SU-DHL-6 (cell line): ENCODE measurements around the gene PREX1.

Experiments
- H2AFZ ChIP-seq: fragments of 200-600 bp; sonication (generic); 2 replicates; pipeline ENCODE4 v1.6.1; 2014; ENCODE audit warnings: low read depth, mild to moderate bottlenecking, moderate library complexity, mixed read lengths, antibody characterized with exemption, low read length; ENCODE audit not compliant: severe bottlenecking
- H3F3A ChIP-seq: fragments of 200-600 bp; shearing (Covaris generic); 2 replicates; pipeline ENCODE4 v1.6.0; 2016; ENCODE audit warnings: antibody characterized with exemption, mild to moderate bottlenecking; ENCODE audit not compliant: insufficient read depth
- H3K27ac ChIP-seq: fragments of 200-600 bp; sonication (generic); 2 replicates; pipeline ENCODE4 v1.5.1; 2016; ENCODE audit warnings: low read depth, mild to moderate bottlenecking, low read length, moderate library complexity, mixed read lengths
- H3K27me3 ChIP-seq: fragments of 200-600 bp; sonication (generic), shearing (Covaris generic); 2 replicates; pipeline ENCODE4 v1.6.0; 2014; ENCODE audit warnings: mild to moderate bottlenecking, low read length
- H3K36me3 ChIP-seq: fragments of 200-600 bp; sonication (generic); 2 replicates; pipeline ENCODE4 v1.6.1; 2014; ENCODE audit warnings: mild to moderate bottlenecking, low read length, mixed read lengths
- H3K4me2 ChIP-seq: fragments of 300-600, 200-600 bp; shearing (Covaris generic), sonication (generic); 2 replicates; pipeline ENCODE4 v1.6.0; 2014; ENCODE audit warnings: low read length, low read depth, mild to moderate bottlenecking; ENCODE audit not compliant: poor library complexity, severe bottlenecking
- H3K4me3 ChIP-seq: fragments of 200-600 bp; sonication (generic); 2 replicates; pipeline ENCODE4 v1.5.1; 2014; ENCODE audit warnings: antibody characterized with exemption, low read length, mild to moderate bottlenecking, mixed read lengths; ENCODE audit not compliant: insufficient read depth, poor library complexity, severe bottlenecking
- H3K79me2 ChIP-seq: fragments of 200-600 bp; sonication (generic); 2 replicates; pipeline ENCODE4 v1.6.1; 2014; ENCODE audit warnings: mild to moderate bottlenecking, low read length, moderate library complexity; ENCODE audit not compliant: insufficient read depth
- H3K9ac ChIP-seq: fragments of 200-600 bp; sonication (generic); 2 replicates; pipeline ENCODE4 v1.7.0; 2014; ENCODE audit warnings: mild to moderate bottlenecking, low read length
- H3K9me2 ChIP-seq: fragments of 200-600 bp; sonication (generic); replicated peaks from 2 replicates; pipeline ENCODE4 v1.6.1; 2014; ENCODE audit warnings: low read length; ENCODE audit not compliant: insufficient read depth
- H3K9me3 ChIP-seq: fragments of 200-600 bp; sonication (generic); 2 replicates; pipeline ENCODE4 v1.6.1; 2014; ENCODE audit warnings: low read length, mixed read lengths; ENCODE audit not compliant: insufficient read depth
- H4K20me1 ChIP-seq: fragments of 200-600 bp; sonication (generic); 2 replicates; pipeline ENCODE4 v1.6.1; 2014; ENCODE audit warnings: low read depth, mild to moderate bottlenecking, antibody characterized with exemption, low read length, moderate library complexity, mixed read lengths
- EZH2phosphoT487 ChIP-seq: fragments of 200-600 bp; sonication (generic), shearing (Covaris generic); conservative IDR thresholded peaks from 2 replicates; pipeline ENCODE4 v1.6.1; 2018; ENCODE audit warnings: mild to moderate bottlenecking, antibody characterized with exemption, low read length, moderate library complexity, mixed read lengths
- TF ChIP-seq, protein P1 (sequence below): fragments of 200-600 bp; sonication (generic); IDR thresholded peaks from one replicate; pipeline ENCODE4 v1.5.1; 2017; ENCODE audit warnings: antibody characterized with exemption, mild to moderate bottlenecking, low read length, moderate library complexity; ENCODE audit not compliant: insufficient read depth, poor library complexity, severe bottlenecking

The PREX1 gene

DNA sequence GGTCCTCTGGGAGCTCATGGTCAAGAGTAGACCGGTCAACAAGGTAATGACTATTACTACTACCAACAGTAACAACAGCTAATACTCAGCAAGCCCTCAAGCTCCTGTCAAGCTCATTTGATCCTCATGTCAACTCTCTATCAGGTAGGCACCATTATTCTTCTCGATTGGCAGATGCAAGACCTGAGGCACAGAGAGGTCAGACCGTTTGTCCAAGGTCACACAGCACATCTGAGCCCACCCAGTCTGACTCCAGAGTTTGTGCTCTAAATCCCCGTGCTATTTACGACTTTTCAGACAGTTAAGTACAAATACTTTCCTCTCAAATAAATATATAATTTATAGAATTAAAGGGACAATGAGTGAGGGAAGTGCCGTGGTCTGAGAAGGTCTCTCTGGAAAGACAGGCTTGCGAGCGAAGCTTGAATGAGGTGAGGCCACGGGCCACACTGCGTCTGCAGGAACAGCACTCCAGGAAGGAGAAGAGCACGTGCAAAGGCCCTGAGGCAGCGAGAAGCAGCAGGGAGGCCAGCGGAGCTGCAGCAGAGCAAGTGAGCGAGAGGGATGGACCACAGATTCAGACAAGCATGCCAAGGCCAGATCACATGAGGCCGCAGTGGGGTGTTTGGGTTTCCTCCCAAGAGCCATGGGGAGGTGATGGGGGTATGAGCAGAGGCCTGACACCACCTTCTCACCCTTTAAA is 117.3 kb downstream of the PREX1 start:
- Histone ChIP-seq H3K27me3 (no peaks in the 10 kb centered on the region), H3K9me3 (no peaks in the 10 kb centered on the region), H3K36me3 (no peaks in the 10 kb centered on the region), H3K27ac (no peak overlapping the region), H3F3A (no peaks in the 10 kb centered on the region), H3K9me2 (no peaks in the 10 kb centered on the region), H2AFZ (no peak overlapping the region), H3K4me2 (no peak overlapping the region), H3K79me2 (no peaks in the 10 kb centered on the region), H3K4me3 (no peak overlapping the region), H3K9ac (no peak overlapping the region), H4K20me1 (no peaks in the 10 kb centered on the region)
- TF ChIP-seq, protein P1, sequence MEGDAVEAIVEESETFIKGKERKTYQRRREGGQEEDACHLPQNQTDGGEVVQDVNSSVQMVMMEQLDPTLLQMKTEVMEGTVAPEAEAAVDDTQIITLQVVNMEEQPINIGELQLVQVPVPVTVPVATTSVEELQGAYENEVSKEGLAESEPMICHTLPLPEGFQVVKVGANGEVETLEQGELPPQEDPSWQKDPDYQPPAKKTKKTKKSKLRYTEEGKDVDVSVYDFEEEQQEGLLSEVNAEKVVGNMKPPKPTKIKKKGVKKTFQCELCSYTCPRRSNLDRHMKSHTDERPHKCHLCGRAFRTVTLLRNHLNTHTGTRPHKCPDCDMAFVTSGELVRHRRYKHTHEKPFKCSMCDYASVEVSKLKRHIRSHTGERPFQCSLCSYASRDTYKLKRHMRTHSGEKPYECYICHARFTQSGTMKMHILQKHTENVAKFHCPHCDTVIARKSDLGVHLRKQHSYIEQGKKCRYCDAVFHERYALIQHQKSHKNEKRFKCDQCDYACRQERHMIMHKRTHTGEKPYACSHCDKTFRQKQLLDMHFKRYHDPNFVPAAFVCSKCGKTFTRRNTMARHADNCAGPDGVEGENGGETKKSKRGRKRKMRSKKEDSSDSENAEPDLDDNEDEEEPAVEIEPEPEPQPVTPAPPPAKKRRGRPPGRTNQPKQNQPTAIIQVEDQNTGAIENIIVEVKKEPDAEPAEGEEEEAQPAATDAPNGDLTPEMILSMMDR = no peak
- TF ChIP-seq EZH2phosphoT487 = no peak

DNA sequence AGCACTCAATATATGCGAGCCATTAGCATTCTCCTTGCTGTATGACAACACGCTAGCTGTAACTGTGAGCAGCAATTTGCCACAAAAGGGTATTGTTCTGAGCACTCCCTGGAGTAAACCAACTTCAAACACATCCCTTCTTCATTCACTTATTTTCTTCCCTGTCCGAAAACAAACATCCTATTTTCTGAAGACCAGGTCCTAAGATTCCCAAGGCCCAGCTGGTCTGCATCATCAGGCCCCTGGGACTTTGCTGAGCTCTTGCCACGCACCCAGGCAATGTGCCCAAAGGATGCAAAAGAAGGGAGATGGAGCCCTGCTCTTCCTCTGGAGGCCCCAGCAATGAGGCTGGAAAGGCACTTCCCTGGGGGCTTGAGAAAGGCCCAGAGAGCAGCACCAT is 118.1 kb downstream of the PREX1 start:
- Histone ChIP-seq H3K36me3 (no peaks in the 10 kb centered on the region), H3F3A (no peaks in the 10 kb centered on the region), H4K20me1 (no peaks in the 10 kb centered on the region), H3K9me3 (no peaks in the 10 kb centered on the region), H3K27ac (no peak overlapping the region), H3K9ac (no peak overlapping the region), H3K27me3 (no peaks in the 10 kb centered on the region), H3K4me2 (no peak overlapping the region), H3K79me2 (no peaks in the 10 kb centered on the region), H3K9me2 (no peaks in the 10 kb centered on the region), H3K4me3 (no peak overlapping the region), H2AFZ (no peak overlapping the region)
- TF ChIP-seq, protein P1 = no peak
- no peak for TF ChIP-seq EZH2phosphoT487

GRCh38 chr20:48709058-48709691 is 118.6 kb downstream of the PREX1 start:
- H3F3A ChIP-seq = no peaks in the 10 kb centered on the region
- no peaks in the 10 kb centered on the region for H3K27me3 ChIP-seq
- no peak overlapping the region for H3K4me2 ChIP-seq
- no peaks in the 10 kb centered on the region for H4K20me1 ChIP-seq
- no peaks in the 10 kb centered on the region for H3K9me3 ChIP-seq
- TF ChIP-seq, protein P1 = no peak
- TF ChIP-seq EZH2phosphoT487 = no peak
- H3K9ac ChIP-seq = no peak overlapping the region
- H3K9me2 ChIP-seq = no peaks in the 10 kb centered on the region
- no peaks in the 10 kb centered on the region for H3K36me3 ChIP-seq
- no peak overlapping the region for H3K4me3 ChIP-seq
- H2AFZ ChIP-seq = no peak overlapping the region
- no peaks in the 10 kb centered on the region for H3K79me2 ChIP-seq
- no peak overlapping the region for H3K27ac ChIP-seq
